OCI-LY3 (cell line): ENCODE results near the gene RPL4.

ENCODE experiments used
- CTCF ChIP-seq: fragments of 200-600, 300-600 bp; sonication (generic); IDR thresholded peaks from 2 replicates; pipeline ENCODE4 v1.5.1; 2014; ENCODE audit warnings: antibody characterized with exemption, low read length, low read depth
- EZH2phosphoT487 ChIP-seq: fragments of 200-600 bp; shearing (Covaris generic); IDR thresholded peaks from 2 replicates; pipeline ENCODE4 v1.6.1; 2018; ENCODE audit warnings: antibody characterized with exemption, mixed run types, low read depth

GRCh38 chr15:66494262-66494661 is 10.4 kb downstream of the RPL4 start:
- TF ChIP-seq EZH2phosphoT487 (no peak), CTCF (no peak)
